ENCODE results near the gene XIRP2.

The XIRP2 gene, protein sequence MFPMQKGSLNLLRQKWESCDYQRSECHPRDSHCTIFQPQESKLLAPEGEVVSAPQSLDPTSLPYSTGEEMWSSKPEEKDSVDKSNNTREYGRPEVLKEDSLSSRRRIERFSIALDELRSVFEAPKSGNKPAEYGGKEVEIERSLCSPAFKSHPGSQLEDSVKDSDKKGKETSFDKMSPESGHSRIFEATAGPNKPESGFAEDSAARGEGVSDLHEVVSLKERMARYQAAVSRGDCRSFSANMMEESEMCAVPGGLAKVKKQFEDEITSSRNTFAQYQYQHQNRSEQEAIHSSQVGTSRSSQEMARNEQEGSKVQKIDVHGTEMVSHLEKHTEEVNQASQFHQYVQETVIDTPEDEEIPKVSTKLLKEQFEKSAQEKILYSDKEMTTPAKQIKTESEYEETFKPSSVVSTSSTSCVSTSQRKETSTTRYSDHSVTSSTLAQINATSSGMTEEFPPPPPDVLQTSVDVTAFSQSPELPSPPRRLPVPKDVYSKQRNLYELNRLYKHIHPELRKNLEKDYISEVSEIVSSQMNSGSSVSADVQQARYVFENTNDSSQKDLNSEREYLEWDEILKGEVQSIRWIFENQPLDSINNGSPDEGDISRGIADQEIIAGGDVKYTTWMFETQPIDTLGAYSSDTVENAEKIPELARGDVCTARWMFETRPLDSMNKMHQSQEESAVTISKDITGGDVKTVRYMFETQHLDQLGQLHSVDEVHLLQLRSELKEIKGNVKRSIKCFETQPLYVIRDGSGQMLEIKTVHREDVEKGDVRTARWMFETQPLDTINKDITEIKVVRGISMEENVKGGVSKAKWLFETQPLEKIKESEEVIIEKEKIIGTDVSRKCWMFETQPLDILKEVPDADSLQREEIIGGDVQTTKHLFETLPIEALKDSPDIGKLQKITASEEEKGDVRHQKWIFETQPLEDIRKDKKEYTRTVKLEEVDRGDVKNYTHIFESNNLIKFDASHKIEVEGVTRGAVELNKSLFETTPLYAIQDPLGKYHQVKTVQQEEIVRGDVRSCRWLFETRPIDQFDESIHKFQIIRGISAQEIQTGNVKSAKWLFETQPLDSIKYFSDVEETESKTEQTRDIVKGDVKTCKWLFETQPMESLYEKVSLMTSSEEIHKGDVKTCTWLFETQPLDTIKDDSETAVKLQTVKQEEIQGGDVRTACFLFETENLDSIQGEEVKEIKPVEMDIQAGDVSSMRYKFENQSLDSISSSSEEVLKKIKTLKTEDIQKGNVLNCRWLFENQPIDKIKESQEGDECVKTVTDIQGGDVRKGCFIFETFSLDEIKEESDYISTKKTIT (N-terminal part only)

GRCh38 chr2:166888180-166888579, at the start of gene XIRP2:
Gene XIRP2, plus strand, starts transcription at chr2:166888480. Its CDS starts 15,003 bp downstream, at chr2:166903483.
- no peak for DNase-seq

- DNase-seq, result no peak
These were observed 47.1 kb upstream of the XIRP2 start for GRCh38 chr2:166841152-166841551.

- DNase-seq, result no peak
These were observed 46.6 kb upstream of the XIRP2 start for GRCh38 chr2:166841679-166842078.

GRCh38 chr2:166844111-166844510, 44.2 kb upstream of the XIRP2 start:
- DNase-seq, result no peak

GRCh38 chr2:166862468-166863132, 25.7 kb upstream of the XIRP2 start:
- no peak for DNase-seq

- no peak for DNase-seq
These were observed 20.3 kb upstream of the XIRP2 start for GRCh38 chr2:166867874-166868514.

DNA sequence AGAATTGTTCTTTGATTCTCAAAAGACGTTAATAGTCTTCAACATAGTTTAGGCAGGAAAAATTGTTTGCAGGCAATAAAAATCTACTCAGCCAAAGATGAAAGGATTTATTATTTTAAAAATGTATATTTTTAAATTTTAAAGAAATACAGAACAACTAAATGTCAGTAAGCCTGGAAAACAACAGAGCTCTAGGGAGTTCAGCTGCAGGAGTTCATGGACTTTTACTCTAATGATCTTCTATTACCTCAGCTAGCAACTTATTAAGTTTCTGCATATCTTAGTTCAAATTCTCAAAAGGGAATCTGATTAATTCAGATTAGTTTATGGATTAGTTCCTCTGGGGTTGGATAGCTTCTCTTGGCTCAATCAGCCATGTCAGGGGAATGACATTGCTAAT, 17.9 kb upstream of the XIRP2 start:
- no peak for DNase-seq

- no peak for DNase-seq
These were observed 7.1 kb upstream of the XIRP2 start for GRCh38 chr2:166881177-166881576.

GRCh38 chr2:166882851-166883250, 5.4 kb upstream of the XIRP2 start:
- no peak for DNase-seq

GRCh38 chr2:166891727-166892126, 3.4 kb downstream of the XIRP2 start:
- DNase-seq, result no peak

DNA sequence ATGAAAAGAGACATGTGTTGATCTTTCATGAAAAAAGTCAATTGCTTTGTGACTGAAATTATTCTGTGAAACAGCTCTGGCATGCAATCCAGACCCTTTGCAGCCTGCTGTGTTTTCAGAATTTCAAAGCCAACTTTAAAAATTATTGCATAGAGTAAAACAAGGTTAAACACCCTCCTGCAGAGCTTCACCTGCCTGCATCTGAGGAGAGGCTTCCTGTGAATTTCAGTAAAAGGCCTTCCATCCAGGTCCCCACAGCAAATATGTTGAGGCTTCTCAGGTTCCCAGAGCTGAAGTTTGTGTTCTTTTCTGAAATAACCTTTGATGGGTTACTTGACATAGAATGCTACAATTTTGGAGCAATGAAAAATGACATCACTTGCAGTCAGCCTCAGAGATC, 4.1 kb downstream of the XIRP2 start:
- no peak for DNase-seq

DNA sequence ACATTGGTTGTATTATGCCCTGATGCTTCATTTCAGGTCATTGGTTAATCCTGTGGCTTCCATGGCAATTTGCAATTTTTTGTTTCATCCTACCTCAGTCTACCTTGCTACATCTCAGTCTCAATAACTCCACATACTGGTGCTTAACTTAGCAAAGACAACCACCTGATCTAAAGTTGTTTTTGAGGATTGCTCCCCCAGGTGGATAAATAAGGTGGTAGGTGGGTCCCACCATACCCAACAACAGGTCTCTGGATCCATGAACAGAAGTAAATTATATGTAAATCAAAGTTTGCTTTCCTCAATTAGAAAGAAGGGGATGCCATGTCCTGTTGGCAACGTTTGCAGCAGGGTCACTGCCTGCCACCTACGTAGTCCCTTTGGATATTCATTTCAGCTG, 7.0 kb downstream of the XIRP2 start:
- no peak for DNase-seq

GRCh38 chr2:166897666-166898065, 9.4 kb downstream of the XIRP2 start:
- DNase-seq, result no peak

DNA sequence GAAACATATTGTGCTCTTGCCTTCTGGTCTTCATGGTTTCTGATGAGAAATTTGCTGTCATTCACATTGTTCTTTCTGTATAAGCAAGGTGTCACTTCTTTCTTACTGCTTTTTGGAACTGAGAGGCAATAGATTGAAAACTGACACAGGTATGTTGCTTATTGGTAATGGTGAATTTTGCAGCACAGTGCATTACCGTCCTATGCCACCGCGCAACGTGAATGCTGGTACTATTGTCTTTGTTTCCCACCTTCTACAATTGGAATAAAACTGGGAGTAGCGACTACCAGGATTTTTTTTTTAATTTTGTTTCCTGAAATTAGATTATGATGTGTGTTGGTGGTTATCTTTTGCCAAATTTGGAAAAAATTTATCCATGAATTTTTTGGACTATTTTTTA, 11.4 kb downstream of the XIRP2 start:
- no peak for DNase-seq

DNA sequence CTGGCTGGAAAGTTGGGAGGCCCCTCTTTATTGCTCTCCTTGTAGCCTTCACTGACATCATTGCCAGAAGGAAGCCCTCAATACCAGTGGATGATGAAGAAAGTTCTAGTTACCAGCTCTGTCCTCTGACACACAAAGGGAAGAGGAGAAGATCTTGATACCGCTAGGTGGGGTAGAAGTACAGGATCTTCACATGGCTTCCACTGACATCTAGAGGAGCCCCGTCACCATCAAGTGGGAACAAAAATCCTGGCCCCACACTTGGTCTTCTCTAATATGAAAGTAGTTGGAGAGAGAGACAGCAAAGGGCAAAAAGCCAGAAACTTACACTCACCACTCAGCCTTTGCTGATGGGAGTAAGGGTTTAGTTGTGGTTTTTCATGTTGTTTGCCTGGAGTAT, 12.4 kb downstream of the XIRP2 start:
- no peak for DNase-seq

DNA sequence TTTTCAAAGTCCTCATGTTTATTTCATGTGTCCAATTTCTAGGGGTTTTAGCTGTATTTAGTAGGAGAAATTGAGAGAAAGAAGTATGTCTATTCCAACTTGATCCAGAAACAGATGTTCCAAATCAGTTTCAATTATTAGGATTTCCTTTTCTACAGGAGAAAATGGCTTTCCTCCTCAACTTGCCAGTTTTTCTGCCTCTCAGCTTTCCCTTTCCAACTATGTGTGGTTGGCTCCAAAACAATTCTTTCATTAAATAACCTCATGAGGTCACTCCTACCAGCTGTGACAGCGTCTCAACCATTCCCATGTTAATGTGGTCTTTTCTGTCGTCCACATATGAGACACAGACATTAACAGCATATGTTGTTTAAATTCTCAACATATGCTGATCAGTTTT, 13.1 kb downstream of the XIRP2 start:
- no peak for DNase-seq

DNA sequence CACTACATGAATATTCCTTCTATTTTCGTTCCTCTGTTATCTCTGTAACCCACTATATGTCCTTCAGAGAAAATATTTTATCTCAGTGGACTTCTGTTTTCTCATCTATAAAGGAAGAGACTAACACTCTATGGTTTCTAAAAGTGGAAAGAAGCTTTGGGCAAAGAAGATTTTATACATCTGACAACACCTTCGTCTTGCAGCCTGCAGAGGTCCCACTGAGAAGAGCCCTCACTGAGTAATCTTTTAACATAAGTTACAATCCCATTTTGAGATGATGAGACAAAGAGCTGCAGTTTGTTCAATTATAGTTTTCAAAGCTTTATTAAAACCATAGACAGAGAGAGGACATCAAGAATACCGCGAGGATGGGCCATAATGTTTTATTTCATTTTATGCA, 28.7 kb downstream of the XIRP2 start:
- DNase-seq, result no peak

DNA sequence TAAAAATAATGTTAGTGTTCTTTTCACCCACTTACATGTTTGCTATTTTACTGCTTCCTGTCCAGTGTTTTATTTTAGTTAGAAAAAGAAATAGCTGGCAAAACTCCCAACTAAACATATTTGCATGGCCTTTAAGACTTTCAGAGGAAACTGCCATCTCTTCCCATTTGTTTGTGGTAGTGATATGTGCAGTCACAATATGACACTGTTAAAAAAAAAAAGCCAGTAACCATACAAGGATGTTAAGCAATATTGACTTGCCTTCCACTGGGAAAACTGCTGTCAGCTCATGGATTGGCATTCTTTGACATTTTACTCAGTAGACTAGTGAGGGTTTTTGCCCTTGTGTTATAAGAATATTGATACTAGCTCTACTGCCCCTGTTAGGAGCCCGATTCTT, 29.1 kb downstream of the XIRP2 start:
- DNase-seq, result no peak

GRCh38 chr2:166921261-166921896, 33.1 kb downstream of the XIRP2 start:
- DNase-seq, result no peak

DNA sequence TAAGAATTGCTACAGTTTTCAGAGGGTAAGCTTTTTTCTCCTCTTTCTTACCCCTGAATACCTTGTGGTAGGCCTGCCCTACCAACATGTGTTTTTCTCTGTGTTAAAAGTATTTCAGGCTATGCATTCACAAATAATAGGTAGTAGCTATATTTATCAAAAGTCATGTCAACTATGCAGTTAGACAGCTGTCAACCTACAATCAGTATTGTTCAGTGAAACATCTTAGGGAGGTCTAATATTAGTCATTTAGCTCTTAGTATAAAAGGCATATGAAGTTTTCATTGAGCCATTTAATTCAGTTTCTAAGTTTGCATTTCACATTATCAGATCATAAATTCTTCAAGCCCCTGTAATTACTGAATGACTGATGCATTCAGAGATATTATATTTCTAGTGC, 36.7 kb downstream of the XIRP2 start:
- DNase-seq, result no peak

DNA sequence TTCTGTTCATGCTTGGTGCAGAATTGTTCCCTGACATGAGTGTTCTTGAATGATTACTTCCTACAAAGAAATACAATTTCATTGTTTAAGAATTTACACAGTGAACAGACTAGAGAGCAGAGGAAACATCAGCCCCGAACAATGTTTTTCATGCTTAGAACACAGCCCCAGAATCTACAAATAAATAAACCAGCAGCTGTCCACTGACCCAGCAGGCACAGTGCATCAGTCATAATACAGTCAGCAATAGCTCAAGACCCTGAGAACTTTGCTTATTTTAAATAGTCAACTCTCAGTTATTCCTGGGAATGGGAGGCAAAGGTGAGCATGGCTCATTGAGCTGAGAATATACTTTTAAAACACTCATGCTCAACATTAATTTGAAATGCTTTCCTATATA, 38.4 kb downstream of the XIRP2 start:
- DNase-seq, result no peak

DNA sequence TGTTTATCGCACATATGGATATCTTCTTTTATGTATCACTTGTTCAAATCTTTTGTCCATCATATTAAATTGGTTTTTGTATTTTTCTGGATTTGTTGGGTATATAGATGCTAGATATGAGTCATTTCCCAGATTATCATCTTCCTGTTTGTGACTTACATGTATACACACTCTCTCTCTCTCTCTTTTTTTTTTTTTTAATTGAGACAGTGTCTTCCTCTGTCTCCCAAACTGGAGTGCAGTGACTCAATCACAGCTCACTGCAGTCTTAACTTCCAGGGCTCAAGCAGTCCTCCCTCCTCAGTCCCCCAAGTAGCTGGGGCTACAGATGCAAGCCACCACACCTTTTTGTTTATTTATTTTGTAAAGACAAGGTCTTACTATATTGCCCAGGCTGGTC, 43.8 kb downstream of the XIRP2 start:
- DNase-seq, result no peak
